Natural killer cell treated with Interleukin-12 subunit alpha and Interleukin-12 subunit beta and Interleukin-15 and Interleukin-18, amount 100 ng/mL, for 72 hours (primary cell): ENCODE measurements around the gene EBI3. TPM values are rescaled to one million over a fixed set of nuclear protein-coding genes. Genes with fewer than 3 reads are reported as not detected.

Experiments
- ATAC-seq, 2 donors: fragments of 150-1000 bp; cut with Tn5 transposase in 1 of 2; sonication (Bioruptor Pico), chemical (Tn5 transposase) in 1 of 2; 2 replicates each; pipeline ENCODE4 v1.10.0; 2021
- DNase-seq: peaks from one replicate; pipeline ENCODE4 v3.0.0; 2022; ENCODE audit warnings: low spot score
- H3K27ac Mint-ChIP-seq, 2 donors: 1 replicate in 1 of 2; 2 replicates in 1 of 2; pipeline ENCODE4 v1.8.0; 2022; ENCODE audit warnings: mixed read lengths in 2 of 2, mild to moderate bottlenecking in 1 of 2, moderate library complexity in 1 of 2
- H3K27me3 Mint-ChIP-seq, 2 donors: 1 replicate in 1 of 2; 2 replicates in 1 of 2; pipeline ENCODE4 v1.8.0; 2022; ENCODE audit warnings: mixed read lengths in 2 of 2
- H3K36me3 Mint-ChIP-seq: one replicate; pipeline ENCODE4 v1.8.0; 2022; ENCODE audit warnings: mixed read lengths
- H3K4me1 Mint-ChIP-seq, 2 donors: 1 replicate in 1 of 2; 2 replicates in 1 of 2; pipeline ENCODE4 v1.8.0; 2022; ENCODE audit warnings: low read depth in 2 of 2, mixed read lengths in 2 of 2, mild to moderate bottlenecking in 1 of 2
- H3K4me3 Mint-ChIP-seq: one replicate; pipeline ENCODE4 v1.8.0; 2022; ENCODE audit warnings: mixed read lengths
- H3K9me3 Mint-ChIP-seq: 2 replicates; pipeline ENCODE4 v1.8.0; 2022; ENCODE audit warnings: mixed read lengths
- total RNA-seq, 2 donors: library from RNA; stranded (reverse); gene quantifications; one replicate each; pipeline ENCODE4 v1.2.3, GENCODE V29; 2022

Gene EBI3
- total RNA-seq, 2 donors from 2014 or later, result 32.4 to 131 TPM

GRCh38 chr19:4196009-4196408, 33.3 kb upstream of the EBI3 start:
- peaks cover 35 to 43% of the 10 kb centered on the region in 2 donors for H3K27me3 Mint-ChIP-seq
- ATAC-seq, result no peak
- H3K9me3 Mint-ChIP-seq, result peaks cover 8% of the 10 kb centered on the region

GRCh38 chr19:4196587-4197148, 32.7 kb upstream of the EBI3 start:
- peaks cover 11 to 16% of the 10 kb centered on the region in 2 donors for H3K4me1 Mint-ChIP-seq
- DNase-seq (no peak), ATAC-seq (no peak)
- H3K27ac Mint-ChIP-seq, result peak overlapping the region in 1 of 2 donors; percentile 5
- H3K36me3 Mint-ChIP-seq, result peaks cover 11% of the 10 kb centered on the region
- H3K27me3 Mint-ChIP-seq, result peaks cover 39 to 45% of the 10 kb centered on the region in 2 donors
- H3K9me3 Mint-ChIP-seq, result peaks cover 8% of the 10 kb centered on the region
- H3K4me3 Mint-ChIP-seq, result no peak overlapping the region

More at GRCh38 chr19:4196009-4196408, 33.3 kb upstream of the EBI3 start:
- H3K4me1 Mint-ChIP-seq, result peaks cover 11 to 16% of the 10 kb centered on the region in 2 donors
- no peak for DNase-seq
- H3K27ac Mint-ChIP-seq, result no peak overlapping the region
- H3K36me3 Mint-ChIP-seq, result peaks cover 11% of the 10 kb centered on the region
- no peak overlapping the region for H3K4me3 Mint-ChIP-seq

GRCh38 chr19:4197228-4197624, 32.1 kb upstream of the EBI3 start:
- Mint-ChIP-seq H3K27ac (peak overlapping the region in 1 of 2 donors; percentile 5), H3K4me3 (peak overlapping the region; percentile 37), H3K9me3 (peaks cover 8% of the 10 kb centered on the region), H3K4me1 (peaks cover 11 to 16% of the 10 kb centered on the region in 2 donors), H3K36me3 (peaks cover 11% of the 10 kb centered on the region), H3K27me3 (peaks cover 39 to 45% of the 10 kb centered on the region in 2 donors)
- DNase-seq (no peak), ATAC-seq (no peak)

GRCh38 chr19:4197625-4198466, 31.5 kb upstream of the EBI3 start:
- no peak overlapping the region for H3K4me3 Mint-ChIP-seq
- H3K36me3 Mint-ChIP-seq, result peaks cover 11% of the 10 kb centered on the region
- H3K27me3 Mint-ChIP-seq, result peaks cover 39 to 45% of the 10 kb centered on the region in 2 donors
- peak overlapping the region in 1 of 2 donors; percentile 5 for H3K27ac Mint-ChIP-seq
- ATAC-seq (no peak), DNase-seq (no peak)
- H3K9me3 Mint-ChIP-seq, result peaks cover 8% of the 10 kb centered on the region
- peaks cover 11 to 16% of the 10 kb centered on the region in 2 donors for H3K4me1 Mint-ChIP-seq

GRCh38 chr19:4198467-4199126, 30.7 kb upstream of the EBI3 start:
- no peak for ATAC-seq
- no peak overlapping the region for H3K27ac Mint-ChIP-seq
- H3K9me3 Mint-ChIP-seq, result peaks cover 8% of the 10 kb centered on the region
- H3K4me3 Mint-ChIP-seq, result no peak overlapping the region
- peaks cover 36 to 45% of the 10 kb centered on the region in 2 donors for H3K27me3 Mint-ChIP-seq
- no peak for DNase-seq
- peaks cover 11 to 16% of the 10 kb centered on the region in 2 donors for H3K4me1 Mint-ChIP-seq
- H3K36me3 Mint-ChIP-seq, result peaks cover 11% of the 10 kb centered on the region

GRCh38 chr19:4199699-4200293, 29.5 kb upstream of the EBI3 start:
- Mint-ChIP-seq H3K27me3 (peaks cover 29 to 37% of the 10 kb centered on the region in 2 donors), H3K9me3 (peaks cover 8% of the 10 kb centered on the region), H3K4me3 (no peak overlapping the region), H3K36me3 (peaks cover 11% of the 10 kb centered on the region), H3K4me1 (peaks cover 11 to 17% of the 10 kb centered on the region in 2 donors), H3K27ac (no peak overlapping the region)
- ATAC-seq, result peak in 1 of 2 donors; percentile 25
- DNase-seq, result no peak

- peaks cover 25 to 33% of the 10 kb centered on the region in 2 donors for H3K27me3 Mint-ChIP-seq
- ATAC-seq, result no peak
- DNase-seq, result no peak
- H3K27ac Mint-ChIP-seq, result no peak overlapping the region
- H3K36me3 Mint-ChIP-seq, result peaks cover 11% of the 10 kb centered on the region
- H3K4me3 Mint-ChIP-seq, result no peak overlapping the region
- H3K9me3 Mint-ChIP-seq, result peaks cover 8% of the 10 kb centered on the region
- peaks cover 11 to 17% of the 10 kb centered on the region in 2 donors for H3K4me1 Mint-ChIP-seq
These were observed 28.3 kb upstream of the EBI3 start for GRCh38 chr19:4200940-4201542.

GRCh38 chr19:4201798-4202197, 27.5 kb upstream of the EBI3 start:
- DNase-seq, result no peak
- H3K9me3 Mint-ChIP-seq, result peaks cover 8% of the 10 kb centered on the region
- no peak overlapping the region for H3K4me3 Mint-ChIP-seq
- H3K27me3 Mint-ChIP-seq, result peaks cover 26 to 30% of the 10 kb centered on the region in 2 donors
- H3K27ac Mint-ChIP-seq, result no peak overlapping the region
- H3K4me1 Mint-ChIP-seq, result peaks cover 11 to 17% of the 10 kb centered on the region in 2 donors
- H3K36me3 Mint-ChIP-seq, result peaks cover 11% of the 10 kb centered on the region
- ATAC-seq, result no peak

GRCh38 chr19:4206818-4207484, 22.4 kb upstream of the EBI3 start:
- Mint-ChIP-seq H3K27me3 (peaks cover 0 to 4% of the 10 kb centered on the region in 2 donors), H3K27ac (no peak overlapping the region), H3K9me3 (no peaks in the 10 kb centered on the region), H3K36me3 (no peaks in the 10 kb centered on the region), H3K4me1 (peaks cover 0 to 6% of the 10 kb centered on the region in 2 donors), H3K4me3 (no peak overlapping the region)
- ATAC-seq (no peak), DNase-seq (no peak)

GRCh38 chr19:4208385-4209094, 20.8 kb upstream of the EBI3 start:
- ATAC-seq, result no peak
- DNase-seq, result no peak
- peaks cover 0 to 8% of the 10 kb centered on the region in 2 donors for H3K27me3 Mint-ChIP-seq
- no peaks in the 10 kb centered on the region for H3K9me3 Mint-ChIP-seq
- H3K36me3 Mint-ChIP-seq, result no peaks in the 10 kb centered on the region
- no peak overlapping the region for H3K4me3 Mint-ChIP-seq
- peaks cover 0 to 10% of the 10 kb centered on the region in 2 donors for H3K4me1 Mint-ChIP-seq
- no peak overlapping the region for H3K27ac Mint-ChIP-seq

GRCh38 chr19:4210166-4210731, 19.1 kb upstream of the EBI3 start:
- Mint-ChIP-seq H3K27ac (no peak overlapping the region), H3K4me3 (no peak overlapping the region), H3K4me1 (peaks cover 11 to 20% of the 10 kb centered on the region in 2 donors), H3K27me3 (peaks cover 0 to 11% of the 10 kb centered on the region in 2 donors), H3K9me3 (no peaks in the 10 kb centered on the region), H3K36me3 (no peaks in the 10 kb centered on the region)
- DNase-seq (no peak), ATAC-seq (no peak)

- no peak overlapping the region for H3K27ac Mint-ChIP-seq
- H3K9me3 Mint-ChIP-seq, result no peaks in the 10 kb centered on the region
These were observed 16.2 kb upstream of the EBI3 start for GRCh38 chr19:4213116-4213515.

More at GRCh38 chr19:4213116-4213515, 16.2 kb upstream of the EBI3 start:
- ATAC-seq (no peak), DNase-seq (no peak)
- Mint-ChIP-seq H3K4me1 (peaks cover 11 to 20% of the 10 kb centered on the region in 2 donors), H3K27me3 (peaks cover 0 to 7% of the 10 kb centered on the region in 2 donors), H3K4me3 (no peak overlapping the region), H3K36me3 (no peaks in the 10 kb centered on the region)
